Suprapubic skin (tissue), 4 donors: ENCODE data around the gene PNRC1. TPM values are rescaled to one million over a fixed set of nuclear protein-coding genes. Genes with fewer than 3 reads are reported as not detected.

Experiments used
- DNase-seq, 2 donors: peaks; one replicate each; pipeline ENCODE4 v3.0.0-alpha.2; 2019; ENCODE audit warnings: low spot score in 2 of 2
- H3K27ac ChIP-seq: fragments of 200-600 bp; sonication (generic); one replicate; pipeline ENCODE4 v1.5.1; 2019
- H3K27me3 ChIP-seq: fragments of 200-600 bp; sonication (generic); one replicate; pipeline ENCODE4 v1.5.1; 2019
- H3K36me3 ChIP-seq: fragments of 200-600 bp; sonication (generic); one replicate; pipeline ENCODE4 v1.5.1; 2019
- H3K4me1 ChIP-seq: fragments of 200-600 bp; sonication (generic); one replicate; pipeline ENCODE4 v1.5.1; 2019
- H3K4me3 ChIP-seq: fragments of 200-600 bp; sonication (generic); one replicate; pipeline ENCODE4 v1.5.1; 2019; ENCODE audit warnings: mild to moderate bottlenecking
- H3K9me3 ChIP-seq: fragments of 200-600 bp; sonication (generic); one replicate; pipeline ENCODE4 v1.5.1; 2019
- CTCF ChIP-seq, 2 donors: fragments of 200-600 bp in 1 of 2; fragments of 450-650 bp in 1 of 2; sonication (generic) in 1 of 2; IDR thresholded peaks; one replicate each; pipeline ENCODE4 v1.5.1; 2016 to 2019; ENCODE audit warnings: antibody characterized with exemption in 2 of 2, mild to moderate bottlenecking in 1 of 2, moderate library complexity in 1 of 2
- EP300 ChIP-seq: sonication (generic); formaldehyde crosslinking; IDR thresholded peaks from one replicate; pipeline ENCODE4 v1.6.1; 2017; ENCODE audit warnings: antibody characterized with exemption
- POLR2A ChIP-seq, 2 donors: fragments of 450-650 bp; IDR thresholded peaks; one replicate each; pipeline ENCODE4 v1.6.1; 2017; ENCODE audit warnings: antibody characterized with exemption in 2 of 2, mild to moderate bottlenecking in 2 of 2, moderate library complexity in 2 of 2
- POLR2AphosphoS5 ChIP-seq, 3 donors: sonication (generic); formaldehyde crosslinking; IDR thresholded peaks; one replicate each; pipeline ENCODE4 v1.6.1; 2017; ENCODE audit warnings: antibody characterized with exemption in 3 of 3
- WGBS: methylation state at CpG from one replicate; pipeline ENCODE4 v1.1.5; 2018; 5-methylcytosine and 5-hydroxymethylcytosine counted together
- total RNA-seq, 4 donors: library from RNA; depleted of rRNA; stranded (reverse); fragments of >200 nt; gene quantifications; one replicate each; pipeline ENCODE4 v1.1.0, GENCODE V29; 2016

Gene PNRC1
- total RNA-seq, 4 donors from 2014 or later, result 238 to 292 (median 271) TPM

GRCh38 chr6:89133981-89134380, 53.4 kb downstream of the PNRC1 start:
- Histone ChIP-seq H3K4me3 (no peak overlapping the region), H3K9me3 (no peaks in the 10 kb centered on the region), H3K27ac (no peak overlapping the region), H3K4me1 (no peaks in the 10 kb centered on the region), H3K36me3 (no peaks in the 10 kb centered on the region), H3K27me3 (no peaks in the 10 kb centered on the region)
- TF ChIP-seq EP300 (no peak), POLR2AphosphoS5 (IDR thresholded peaks at IDR 0.05) (no peak), CTCF (IDR thresholded peaks at IDR 0.05) (no peak), POLR2A (IDR thresholded peaks at IDR 0.05) (no peak)
- WGBS, result 89% methylated on average over 9 of the region's 9 CpGs
- no peak for DNase-seq

- Histone ChIP-seq H3K27me3 (no peaks in the 10 kb centered on the region), H3K9me3 (no peaks in the 10 kb centered on the region), H3K4me1 (no peaks in the 10 kb centered on the region), H3K36me3 (no peaks in the 10 kb centered on the region), H3K4me3 (no peak overlapping the region), H3K27ac (no peak overlapping the region)
- WGBS, result 77% methylated on average over 3 of the region's 3 CpGs
- DNase-seq, result no peak
- TF ChIP-seq POLR2AphosphoS5 (IDR thresholded peaks at IDR 0.05) (no peak), CTCF (IDR thresholded peaks at IDR 0.05) (no peak), EP300 (no peak), POLR2A (IDR thresholded peaks at IDR 0.05) (no peak)
Measured at GRCh38 chr6:89134723-89135122, 54.2 kb downstream of the PNRC1 start.

Other genes with a start within 250 kb of the PNRC1 start
- gene RNGTT, start 117.1 kb upstream of the PNRC1 start, total RNA-seq, result 10 to 100 TPM in 2 of 4 donors, 1 to 10 TPM in 2; 8.6 to 13.6 (median 11.6) TPM
- gene SRSF12, start 37.3 kb downstream of the PNRC1 start, total RNA-seq, result under 1 TPM in 2 of 4 donors, not detected in 2; 0.15 to 0.36 TPM
- gene PM20D2, start 65.3 kb downstream of the PNRC1 start, total RNA-seq, result 10 to 100 TPM; 15.3 to 18.6 (median 16.7) TPM
- under 1 TPM in 2 of 4 donors, not detected in 2; 0.48 to 0.52 TPM for gene GABRR1, start 136.6 kb downstream of the PNRC1 start, total RNA-seq
- under 1 TPM in 1 of 4 donors, not detected in 3; 0.89 TPM for gene GABRR2, start 234.5 kb downstream of the PNRC1 start, total RNA-seq